ENCODE data around the gene HLTF. TPM values are rescaled to one million over a fixed set of nuclear protein-coding genes. Genes with fewer than 3 reads are reported as not detected.

The HLTF gene
- total and polyA plus RNA-seq, 2 of the 4 experiments (the other 2 are of a cell fraction): 12.6 to 39.1 TPM

DNA sequence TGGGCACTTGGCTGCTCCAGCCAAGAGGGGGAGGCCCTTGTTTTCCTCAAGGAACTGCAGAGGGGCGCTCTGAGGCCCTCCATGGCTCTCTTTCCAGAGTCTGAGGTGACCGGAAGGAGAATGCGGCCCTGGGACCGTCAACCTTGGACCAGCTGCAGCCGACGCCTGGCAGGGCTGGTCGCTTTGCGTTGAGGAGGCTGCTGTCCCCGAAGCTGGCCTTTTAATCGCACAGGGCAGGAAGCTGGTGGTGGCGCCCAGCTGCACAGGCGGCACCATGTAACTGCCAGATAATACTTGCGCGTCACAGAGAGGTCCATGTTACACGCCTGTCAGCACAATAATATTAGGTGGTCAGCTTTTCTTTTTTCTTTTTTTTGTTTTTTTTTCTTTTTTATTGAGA is 875 bp upstream of the HLTF start:
- Histone ChIP-seq H2AK9ac (replicated peaks; ENCODE audit: low read depth, low read length, poor library complexity) (peak overlapping the region; percentile 70), H3K9me1 (ENCODE audit: insufficient read depth, low read length) (no peaks in the 10 kb centered on the region), H3K14ac (replicated peaks; ENCODE audit: low read depth, low read length) (no peak overlapping the region), H2BK120ac (ENCODE audit: low read depth, low read length) (no peak overlapping the region), H3K56ac (ENCODE audit: extremely low read depth, insufficient read depth, low read length) (no peak overlapping the region), H4K91ac (ENCODE audit: insufficient read depth, low read depth, low read length) (no peak overlapping the region), H3K9ac (ENCODE audit: low read depth, low read length) (no peak overlapping the region), H3K27ac (ENCODE audit: insufficient read depth, low read length) (no peak overlapping the region), H3K36me3 (ENCODE audit: control insufficient read depth, insufficient read depth, low read length) (peaks cover 3% of the 10 kb centered on the region), H3K4me2 (ENCODE audit: low read depth, low read length) (no peak overlapping the region), H3K23ac (ENCODE audit: low read depth, low read length) (no peak overlapping the region), H3K18ac (ENCODE audit: low read depth, low read length) (no peak overlapping the region), H2BK5ac (ENCODE audit: low read depth, low read length, poor library complexity, severe bottlenecking) (no peak overlapping the region), H3K4me1 (ENCODE audit: control insufficient read depth, insufficient read depth, low read length) (0 out of 2 replicates have a peak, but pooled peaks cover 2% of the 10 kb centered on the region), H4K5ac (ENCODE audit: low read depth, low read length) (no peak overlapping the region), H3K79me1 (ENCODE audit: low read depth in 1 of 2, low read length in 2 of 2) (peaks cover 15 to 25% of the 10 kb centered on the region in 2 experiments), H3K9me3 (ENCODE audit: control insufficient read depth, insufficient read depth, low read length) (no peaks in the 10 kb centered on the region), H3K4ac (ENCODE audit: low read depth, low read length) (no peak overlapping the region; the same call in 1 of the 2 replicates), H4K20me1 (ENCODE audit: insufficient read depth, low read length) (no peaks in the 10 kb centered on the region; the same call in 1 of the 2 replicates), H4K8ac (ENCODE audit: low read depth in 2 of 2, low read length in 2 of 2) (peak overlapping the region in 1 of 2 experiments; percentile 91; a peak in 1 of 4 replicates), H2BK15ac (ENCODE audit: low read depth, low read length) (no peak overlapping the region; the same call in 2 of the 3 replicates), H2AFZ (replicated peaks; ENCODE audit: low read length, poor library complexity) (peak overlapping the region; percentile 46), H2AK5ac (ENCODE audit: low read depth, low read length) (no peak overlapping the region), H3K4me3 (ENCODE audit: insufficient read depth, low read depth, low read length) (no peak overlapping the region), H3K27me3 (ENCODE audit: control insufficient read depth, insufficient read depth, low read length) (no peaks in the 10 kb centered on the region), H2BK20ac (ENCODE audit: low read depth, low read length) (no peak overlapping the region)
- no TSS peak for BruUV-seq (replicated peaks)
- no peak for ATAC-seq (ENCODE audit: low read depth)
- POLR2A ChIA-PET (ENCODE audit: unreplicated experiment): no interaction called here
- dilution Hi-C loops (cut with HindIII; ENCODE audit: low sequenced_read_pairs, unreplicated experiment) (no loop called here), intact Hi-C loops (cut with micrococcal nuclease) (no loop called here), in situ Hi-C loops (cut with MboI; ENCODE audit: low sequenced_read_pairs) (no loop called here)
- WGBS, 2 experiments (ENCODE audit: extremely low coverage in 2 of 2, insufficient read length in 1 of 2): 80% methylated on average over 1 of the region's 15 CpGs; no CpG with 5 or more reads in 1 of the 2 experiments
- CTCF ChIA-PET: no interaction called here
- TF ChIP-seq NFE2L2 (IDR thresholded peaks at IDR 0.05; ENCODE audit: low read depth, low read length) (no peak), MAFK (IDR thresholded peaks at IDR 0.05; ENCODE audit: low read depth, low read length) (no peak), POLR2A (IDR thresholded peaks at IDR 0.05; ENCODE audit: low read depth, low read length) (no peak), FOS (IDR thresholded peaks at IDR 0.05; ENCODE audit: low read depth, low read length) (no peak), RCOR1 (IDR thresholded peaks at IDR 0.05; ENCODE audit: insufficient replicate concordance, low read length) (no peak), RFX5 (IDR thresholded peaks at IDR 0.05; ENCODE audit: low read depth, low read length) (no peak), SMC3 (IDR thresholded peaks at IDR 0.05; ENCODE audit: low read depth, low read length) (no peak), CHD1 (IDR thresholded peaks at IDR 0.05; ENCODE audit: low read depth, low read length) (no peak), MXI1 (IDR thresholded peaks at IDR 0.05; ENCODE audit: borderline replicate concordance, low read depth, low read length) (no peak), BHLHE40 (IDR thresholded peaks at IDR 0.05; ENCODE audit: low read depth, low read length) (no peak), MAZ (IDR thresholded peaks at IDR 0.05; ENCODE audit: borderline replicate concordance, low read depth, low read length) (no peak)
- TF ChIP-seq, protein P1, sequence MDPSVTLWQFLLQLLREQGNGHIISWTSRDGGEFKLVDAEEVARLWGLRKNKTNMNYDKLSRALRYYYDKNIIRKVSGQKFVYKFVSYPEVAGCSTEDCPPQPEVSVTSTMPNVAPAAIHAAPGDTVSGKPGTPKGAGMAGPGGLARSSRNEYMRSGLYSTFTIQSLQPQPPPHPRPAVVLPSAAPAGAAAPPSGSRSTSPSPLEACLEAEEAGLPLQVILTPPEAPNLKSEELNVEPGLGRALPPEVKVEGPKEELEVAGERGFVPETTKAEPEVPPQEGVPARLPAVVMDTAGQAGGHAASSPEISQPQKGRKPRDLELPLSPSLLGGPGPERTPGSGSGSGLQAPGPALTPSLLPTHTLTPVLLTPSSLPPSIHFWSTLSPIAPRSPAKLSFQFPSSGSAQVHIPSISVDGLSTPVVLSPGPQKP (IDR thresholded peaks at IDR 0.05; ENCODE audit: borderline replicate concordance, low read depth, low read length): no peak
- TF ChIP-seq, protein P2, sequence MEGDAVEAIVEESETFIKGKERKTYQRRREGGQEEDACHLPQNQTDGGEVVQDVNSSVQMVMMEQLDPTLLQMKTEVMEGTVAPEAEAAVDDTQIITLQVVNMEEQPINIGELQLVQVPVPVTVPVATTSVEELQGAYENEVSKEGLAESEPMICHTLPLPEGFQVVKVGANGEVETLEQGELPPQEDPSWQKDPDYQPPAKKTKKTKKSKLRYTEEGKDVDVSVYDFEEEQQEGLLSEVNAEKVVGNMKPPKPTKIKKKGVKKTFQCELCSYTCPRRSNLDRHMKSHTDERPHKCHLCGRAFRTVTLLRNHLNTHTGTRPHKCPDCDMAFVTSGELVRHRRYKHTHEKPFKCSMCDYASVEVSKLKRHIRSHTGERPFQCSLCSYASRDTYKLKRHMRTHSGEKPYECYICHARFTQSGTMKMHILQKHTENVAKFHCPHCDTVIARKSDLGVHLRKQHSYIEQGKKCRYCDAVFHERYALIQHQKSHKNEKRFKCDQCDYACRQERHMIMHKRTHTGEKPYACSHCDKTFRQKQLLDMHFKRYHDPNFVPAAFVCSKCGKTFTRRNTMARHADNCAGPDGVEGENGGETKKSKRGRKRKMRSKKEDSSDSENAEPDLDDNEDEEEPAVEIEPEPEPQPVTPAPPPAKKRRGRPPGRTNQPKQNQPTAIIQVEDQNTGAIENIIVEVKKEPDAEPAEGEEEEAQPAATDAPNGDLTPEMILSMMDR (conservative IDR thresholded peaks at IDR 0.05; ENCODE audit: low read depth, low read length): no peak
- TF ChIP-seq, protein P3, sequence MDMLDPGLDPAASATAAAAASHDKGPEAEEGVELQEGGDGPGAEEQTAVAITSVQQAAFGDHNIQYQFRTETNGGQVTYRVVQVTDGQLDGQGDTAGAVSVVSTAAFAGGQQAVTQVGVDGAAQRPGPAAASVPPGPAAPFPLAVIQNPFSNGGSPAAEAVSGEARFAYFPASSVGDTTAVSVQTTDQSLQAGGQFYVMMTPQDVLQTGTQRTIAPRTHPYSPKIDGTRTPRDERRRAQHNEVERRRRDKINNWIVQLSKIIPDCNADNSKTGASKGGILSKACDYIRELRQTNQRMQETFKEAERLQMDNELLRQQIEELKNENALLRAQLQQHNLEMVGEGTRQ (IDR thresholded peaks at IDR 0.05; ENCODE audit: low read depth, low read length): no peak
- no peak for DNase-seq

All from IMR-90 (cell line).